Measurements from ENCODE around the gene KIAA2012.

Gene KIAA2012

GRCh38 chr2:202072737-202073401 lies at the start of gene KIAA2012:
Gene KIAA2012 (plus strand): TSS chr2:202073255. CDS start chr2:202073628, 373 bp downstream.
- DNase-seq, result no peak

- no peak for DNase-seq
These were observed 49.2 kb upstream of the KIAA2012 start for GRCh38 chr2:202023904-202024266.

- no peak for DNase-seq
These were observed 48.2 kb upstream of the KIAA2012 start for GRCh38 chr2:202024871-202025270.

- no peak for DNase-seq
These were observed 47.2 kb upstream of the KIAA2012 start for GRCh38 chr2:202025816-202026215.

- DNase-seq, result no peak
These were observed 46.5 kb upstream of the KIAA2012 start for GRCh38 chr2:202026507-202026906.

- DNase-seq, result no peak
These were observed 42.4 kb upstream of the KIAA2012 start for GRCh38 chr2:202030691-202031090.

GRCh38 chr2:202031246-202031951 lies 41.7 kb upstream of the KIAA2012 start:
- no peak for DNase-seq

GRCh38 chr2:202032846-202033316 lies 40.2 kb upstream of the KIAA2012 start:
- DNase-seq, result peak; percentile 74

GRCh38 chr2:202033317-202034248 lies 39.5 kb upstream of the KIAA2012 start, which contains the start of gene FZD7:
Gene FZD7 (plus strand): TSS chr2:202033855. CDS start chr2:202034648, 793 bp downstream.
- peak; percentile 94 for DNase-seq

- DNase-seq, result peak; percentile 70
These were observed 38.6 kb upstream of the KIAA2012 start for GRCh38 chr2:202034249-202035088.

GRCh38 chr2:202035089-202035940 lies 37.7 kb upstream of the KIAA2012 start:
- DNase-seq, result peak; percentile 69

- DNase-seq, result no peak
These were observed 37.1 kb upstream of the KIAA2012 start for GRCh38 chr2:202035941-202036372.

- DNase-seq, result no peak
These were observed 36.4 kb upstream of the KIAA2012 start for GRCh38 chr2:202036601-202037037.

- no peak for DNase-seq
These were observed 36.0 kb upstream of the KIAA2012 start for GRCh38 chr2:202037086-202037485.

- no peak for DNase-seq
These were observed 34.4 kb upstream of the KIAA2012 start for GRCh38 chr2:202038471-202039277.

- no peak for DNase-seq
These were observed 33.6 kb upstream of the KIAA2012 start for GRCh38 chr2:202039278-202040078.

GRCh38 chr2:202040079-202040844 lies 32.8 kb upstream of the KIAA2012 start:
- no peak for DNase-seq

- no peak for DNase-seq
These were observed 30.6 kb upstream of the KIAA2012 start for GRCh38 chr2:202042444-202042843.
